GM12892 (cell line): ENCODE results near the gene NFASC.

Source experiments
- POLR2A ChIP-seq: IDR thresholded peaks from 2 replicates; pipeline ENCODE4 v1.6.1; 2011; ENCODE audit warnings: low read depth, low read length, control low read depth
- POLR2AphosphoS5 ChIP-seq: IDR thresholded peaks from 2 replicates; pipeline ENCODE4 v1.6.1; 2011; ENCODE audit warnings: low read depth, low read length, control low read depth
- TAF1 ChIP-seq: IDR thresholded peaks from 2 replicates; pipeline ENCODE4 v1.6.1; 2011; ENCODE audit warnings: low read depth, mild to moderate bottlenecking, control low read depth, low read length, borderline replicate concordance

DNA sequence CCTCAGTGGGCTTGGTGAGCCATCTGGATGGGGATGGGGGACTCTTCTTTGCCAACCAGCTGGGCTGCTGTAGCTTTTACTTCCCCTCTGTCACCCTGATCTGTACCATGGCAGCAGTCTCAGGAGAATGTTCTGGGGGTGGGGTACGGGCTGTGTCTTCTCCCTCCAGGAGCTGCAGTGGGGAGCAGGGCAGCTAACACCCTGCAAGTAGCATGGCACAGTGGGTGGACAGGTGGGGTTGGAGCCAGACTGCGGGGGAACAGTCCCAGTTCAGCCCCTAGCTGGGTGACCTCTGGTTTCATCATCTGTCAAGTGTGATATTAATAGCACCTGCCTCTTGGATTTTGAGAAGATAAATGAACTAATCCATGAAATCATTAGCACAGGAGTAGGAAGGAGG is 3.1 kb downstream of the NFASC start:
- TF ChIP-seq POLR2A (no peak), TAF1 (no peak), POLR2AphosphoS5 (no peak)
